HG03378 (cell line): ENCODE results near the gene ACACA.
"Not testable (repeated sequence)": the region's sequence is repeated elsewhere in the genome, so short reads cannot be mapped to it uniquely, and the experiment has no call there.

Source experiments
- ATAC-seq: cut with Tn5 transposase; IDR thresholded peaks from one replicate; pipeline ENCODE4 v1.9.1; 2021; ENCODE audit warnings: mild to moderate bottlenecking, moderate library complexity; ENCODE audit not compliant: unreplicated experiment

The ACACA gene

GRCh38 chr17:37356796-37357569 is 49.7 kb downstream of the ACACA start:
- not testable (repeated sequence) for ATAC-seq

GRCh38 chr17:37346863-37347402 is 59.7 kb downstream of the ACACA start:
- ATAC-seq, result not testable (repeated sequence)

- no peak for ATAC-seq
Observed at GRCh38 chr17:37344519-37344918, 62.1 kb downstream of the ACACA start.

- ATAC-seq, result no peak
Observed at GRCh38 chr17:37342589-37342988, 64.0 kb downstream of the ACACA start.

GRCh38 chr17:37340804-37341203 is 65.8 kb downstream of the ACACA start:
- no peak for ATAC-seq

- no peak for ATAC-seq
Observed at GRCh38 chr17:37339321-37339720, 67.3 kb downstream of the ACACA start.

GRCh38 chr17:37338847-37339246 is 67.8 kb downstream of the ACACA start:
- no peak for ATAC-seq

- ATAC-seq, result no peak
Observed at GRCh38 chr17:37327341-37328090, 79.1 kb downstream of the ACACA start.

GRCh38 chr17:37322826-37323561 is 83.6 kb downstream of the ACACA start:
- no peak for ATAC-seq

GRCh38 chr17:37322106-37322505 is 84.5 kb downstream of the ACACA start:
- no peak for ATAC-seq

GRCh38 chr17:37318931-37319594 is 87.6 kb downstream of the ACACA start:
- ATAC-seq, result no peak

GRCh38 chr17:37317867-37318266 is 88.8 kb downstream of the ACACA start:
- no peak for ATAC-seq

GRCh38 chr17:37315601-37316000 is 91.0 kb downstream of the ACACA start:
- no peak for ATAC-seq

- ATAC-seq, result no peak
Observed at GRCh38 chr17:37312137-37312923, 94.3 kb downstream of the ACACA start.

- no peak for ATAC-seq
Observed at GRCh38 chr17:37310940-37311339, 95.7 kb downstream of the ACACA start.

GRCh38 chr17:37309051-37309450 is 97.6 kb downstream of the ACACA start:
- no peak for ATAC-seq

- ATAC-seq, result no peak
Observed at GRCh38 chr17:37305406-37305905, 101.2 kb downstream of the ACACA start.

GRCh38 chr17:37301288-37301687 is 105.3 kb downstream of the ACACA start:
- ATAC-seq, result no peak

GRCh38 chr17:37300683-37301082 is 106.0 kb downstream of the ACACA start:
- no peak for ATAC-seq
